ENCODE data around the gene SYS1.

SYS1 gene

DNA sequence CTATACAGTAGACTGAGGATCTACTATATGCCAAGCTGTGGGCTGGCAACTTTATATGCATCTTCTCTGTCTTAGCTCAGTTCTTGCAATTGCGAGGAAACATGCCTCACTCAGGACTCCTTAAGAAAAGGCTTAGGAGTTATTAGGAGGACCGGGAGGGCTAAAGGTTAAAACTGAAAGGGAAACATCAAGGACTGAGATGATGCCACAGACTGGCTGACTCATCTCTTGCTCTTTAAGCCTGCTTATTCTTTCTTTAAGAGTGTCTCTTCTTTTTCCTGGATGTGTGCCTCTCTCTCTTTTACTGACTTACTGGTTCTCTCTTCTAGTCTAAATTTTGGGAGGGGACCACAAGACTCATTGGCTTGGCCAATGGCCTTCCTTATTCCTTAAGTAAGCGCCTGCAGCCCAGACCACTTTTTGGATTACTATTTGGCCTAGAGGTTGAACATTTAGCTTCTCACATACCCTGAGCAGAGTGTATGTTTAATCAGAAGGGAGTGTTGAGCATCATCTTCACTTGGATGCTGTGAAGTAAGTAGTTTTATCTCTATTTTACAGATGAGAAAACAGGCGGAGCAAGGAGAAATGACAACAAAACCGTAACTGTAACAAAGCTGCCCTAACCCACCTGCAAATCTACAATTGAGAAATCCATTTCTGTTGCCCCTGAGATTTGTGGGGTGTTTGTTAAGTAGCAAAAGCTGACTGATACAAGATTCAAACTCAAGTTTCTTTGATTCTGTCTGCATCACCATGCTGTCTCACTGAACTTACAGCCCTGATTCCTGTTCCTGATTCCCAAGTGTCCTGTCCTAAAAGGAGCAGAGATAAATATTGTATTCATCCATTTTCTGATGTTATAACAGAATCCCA is 7.5 kb upstream of the SYS1 start:
- Mint-ChIP-seq H3K9me3 (no peaks in the 10 kb centered on the region), H3K27me3 (no peaks in the 10 kb centered on the region), H3K4me3 (no peak overlapping the region), H3K36me3 (ENCODE audit: low read depth) (no peaks in the 10 kb centered on the region), H3K27ac (no peak overlapping the region), H3K4me1 (ENCODE audit: low read depth) (peaks cover 38% of the 10 kb centered on the region)
- intact Hi-C loops (cut with micrococcal nuclease): no loop called here

DNA sequence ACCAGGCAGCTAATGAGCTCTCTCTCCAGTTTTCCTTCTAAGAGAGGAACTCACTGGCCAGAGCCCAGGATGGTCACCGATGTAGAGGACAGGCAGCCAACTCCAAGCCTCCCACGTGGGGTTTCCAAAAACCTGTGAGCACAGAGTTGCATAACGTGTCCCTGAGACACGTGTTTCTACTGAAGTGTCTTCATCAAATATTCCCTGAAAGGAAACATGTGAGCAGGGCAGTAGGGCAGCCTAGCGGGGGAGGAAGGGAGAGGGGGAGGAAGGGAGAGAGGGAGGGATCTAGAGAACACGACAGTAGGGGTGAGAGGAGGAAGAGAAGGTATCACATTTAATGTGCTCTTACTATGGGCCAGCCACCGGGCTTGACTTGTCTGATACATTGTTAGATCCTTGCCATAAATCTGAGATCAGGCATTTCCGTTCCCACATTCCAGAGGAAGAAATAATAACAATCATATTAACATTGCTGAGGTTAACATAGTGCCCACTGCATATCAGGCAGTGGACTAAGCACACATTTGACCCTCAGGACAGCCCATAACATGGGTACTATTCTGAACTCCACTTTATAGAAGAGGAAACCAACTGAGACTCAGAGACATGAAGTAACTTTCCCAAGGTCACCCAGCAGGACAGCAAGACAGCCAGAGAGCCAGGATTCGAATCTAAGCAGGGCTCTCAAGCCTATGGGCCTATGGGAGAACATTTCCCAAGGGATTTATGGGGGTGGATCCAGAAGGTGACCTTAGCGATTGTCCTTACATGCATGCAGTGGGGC is 4.5 kb upstream of the SYS1 start:
- Mint-ChIP-seq H3K27me3 (no peaks in the 10 kb centered on the region), H3K36me3 (ENCODE audit: low read depth) (peaks cover 11% of the 10 kb centered on the region), H3K4me3 (no peak overlapping the region), H3K9me3 (no peaks in the 10 kb centered on the region), H3K27ac (peak overlapping the region; percentile 74), H3K4me1 (ENCODE audit: low read depth) (peaks cover 62% of the 10 kb centered on the region)
- intact Hi-C loops (cut with micrococcal nuclease): no loop called here

DNA sequence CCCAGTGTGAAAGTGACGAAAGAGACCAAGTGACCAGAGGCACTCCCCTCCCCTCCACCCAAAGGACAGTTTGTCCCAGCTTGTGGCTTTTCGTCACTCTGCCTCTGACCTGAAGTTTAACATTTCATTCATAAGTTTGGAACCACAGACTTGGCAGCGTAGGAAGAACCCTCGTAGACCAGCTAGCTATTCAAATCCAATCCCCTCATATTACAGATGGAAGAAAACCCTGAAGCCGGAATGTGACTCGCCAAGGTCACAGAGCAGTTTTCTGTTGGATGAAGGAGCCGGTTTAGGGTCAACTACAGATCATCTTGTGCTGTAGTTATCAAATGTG is 3.9 kb upstream of the SYS1 start:
- Mint-ChIP-seq H3K4me3 (no peak overlapping the region), H3K27me3 (no peaks in the 10 kb centered on the region), H3K36me3 (ENCODE audit: low read depth) (peaks cover 12% of the 10 kb centered on the region), H3K9me3 (no peaks in the 10 kb centered on the region), H3K4me1 (ENCODE audit: low read depth) (peaks cover 67% of the 10 kb centered on the region), H3K27ac (peak overlapping the region; percentile 74)
- intact Hi-C loops (cut with micrococcal nuclease): no loop called here

DNA sequence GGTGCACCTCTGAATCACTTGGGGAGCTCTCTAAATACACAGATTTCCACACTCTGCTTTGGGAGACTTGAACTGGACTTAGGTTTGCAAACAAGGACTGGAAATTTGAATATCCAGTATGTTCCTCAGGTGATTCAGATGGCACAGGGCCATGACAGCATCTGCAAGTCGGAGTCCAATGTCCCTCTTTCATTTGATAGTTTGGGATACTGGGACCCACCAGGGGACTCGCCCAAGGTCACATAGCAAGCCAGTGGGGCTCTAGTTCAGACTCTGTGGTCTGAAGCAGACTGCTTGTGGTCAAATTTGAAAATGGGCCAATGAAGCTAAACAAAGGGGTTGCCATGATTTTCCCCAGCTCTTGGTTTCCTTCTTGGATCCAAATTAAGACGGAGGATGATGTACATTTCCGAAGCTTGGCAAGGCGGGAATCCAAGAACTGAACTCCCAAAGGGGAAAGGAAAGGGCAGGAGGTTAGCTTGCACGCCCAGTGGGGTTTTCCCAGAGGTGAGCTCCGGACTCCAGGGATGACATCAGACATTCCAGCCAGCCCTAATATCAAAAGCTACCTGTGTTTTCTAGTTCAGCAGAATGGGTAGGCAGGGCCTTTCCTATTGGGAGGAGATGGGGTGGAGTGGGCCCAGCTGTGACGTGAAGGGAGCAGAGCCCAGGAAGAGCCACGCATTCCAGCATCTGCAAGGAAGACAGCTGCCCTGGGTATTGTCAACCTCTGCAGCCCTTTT is 3.4 kb upstream of the SYS1 start:
- no peak overlapping the region for H3K4me3 Mint-ChIP-seq
- H3K27me3 Mint-ChIP-seq: no peaks in the 10 kb centered on the region
- peaks cover 70% of the 10 kb centered on the region for H3K4me1 Mint-ChIP-seq (ENCODE audit: low read depth)
- no peaks in the 10 kb centered on the region for H3K9me3 Mint-ChIP-seq
- H3K27ac Mint-ChIP-seq: peak overlapping the region; percentile 97
- peaks cover 12% of the 10 kb centered on the region for H3K36me3 Mint-ChIP-seq (ENCODE audit: low read depth)
- intact Hi-C loops (cut with micrococcal nuclease): loop anchor here (5.0 kb wide), 1 partner anchor 37 kb away; no protein-coding TSS in a partner anchor

DNA sequence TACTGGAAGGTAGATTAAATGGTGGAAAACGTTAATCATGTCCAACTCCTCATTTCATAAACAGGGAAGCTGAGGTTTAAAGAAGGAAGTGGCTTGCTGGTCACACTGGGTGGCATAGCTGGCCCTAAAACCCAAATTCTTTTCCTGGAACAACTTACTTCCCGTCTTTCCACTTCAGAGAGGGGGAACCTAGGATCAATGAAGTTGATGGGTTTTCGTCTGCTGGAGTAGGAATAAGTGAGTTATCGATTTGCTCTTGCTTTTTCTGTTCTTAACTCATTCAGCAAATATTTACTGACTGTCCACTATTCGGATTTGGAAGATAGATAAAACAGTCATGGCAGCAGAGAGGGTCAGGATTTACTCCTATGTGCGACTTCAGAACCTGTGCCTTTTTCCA is 1.2 kb upstream of the SYS1 start:
- peak overlapping the region; percentile 59 for H3K4me3 Mint-ChIP-seq
- peaks cover 31% of the 10 kb centered on the region for H3K36me3 Mint-ChIP-seq (ENCODE audit: low read depth)
- intact Hi-C loops (cut with micrococcal nuclease): loop anchor here (5.0 kb wide), 1 partner anchor 39 kb away; no protein-coding TSS in a partner anchor
- H3K27ac Mint-ChIP-seq: peak overlapping the region; percentile 97
- H3K4me1 Mint-ChIP-seq (ENCODE audit: low read depth): peaks cover 78% of the 10 kb centered on the region
- H3K9me3 Mint-ChIP-seq: no peaks in the 10 kb centered on the region
- no peaks in the 10 kb centered on the region for H3K27me3 Mint-ChIP-seq

DNA sequence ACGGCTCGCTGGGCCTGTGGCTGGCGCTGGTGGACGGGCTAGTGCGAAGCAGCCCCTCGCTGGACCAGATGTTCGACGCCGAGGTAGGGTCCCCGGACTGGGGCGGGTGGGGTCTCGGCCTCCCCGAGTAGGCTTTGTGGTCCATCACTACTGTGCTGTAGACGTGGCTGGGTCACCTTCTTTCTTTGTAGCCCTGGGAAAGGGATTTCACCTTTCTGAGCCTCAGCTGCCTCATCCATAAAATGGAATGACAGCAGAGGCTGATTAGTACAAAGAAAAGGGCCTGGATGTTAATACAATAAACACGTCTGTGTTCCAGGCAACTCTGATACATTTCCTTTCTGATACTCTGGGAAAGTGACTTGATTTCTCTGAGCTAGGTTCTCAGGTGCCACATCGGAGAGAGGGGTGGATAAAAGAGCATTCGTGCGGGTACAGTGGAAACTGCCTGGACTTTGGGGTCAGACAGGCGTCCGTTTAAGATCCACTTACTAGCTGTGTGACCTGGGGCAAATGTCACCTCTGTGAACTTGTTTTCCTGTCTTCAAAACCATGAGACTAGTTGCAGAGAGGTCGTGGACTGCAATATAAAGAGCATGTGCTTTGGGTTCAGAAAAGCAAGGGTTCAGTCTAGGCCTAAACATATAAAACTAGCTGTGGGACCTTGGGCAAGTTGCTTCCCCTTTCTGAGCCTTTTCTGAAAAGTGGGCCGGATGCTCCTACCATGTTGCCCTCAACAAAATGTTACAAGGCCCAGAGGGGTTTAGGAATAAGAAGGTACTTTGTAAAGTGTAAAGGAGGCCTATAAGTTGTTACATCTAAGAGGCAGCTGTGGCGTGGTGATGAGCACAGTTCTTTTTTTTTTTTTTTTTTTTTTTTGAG is 896 bp downstream of the SYS1 start:
- H3K9me3 Mint-ChIP-seq: no peaks in the 10 kb centered on the region
- H3K4me1 Mint-ChIP-seq (ENCODE audit: low read depth): peaks cover 85% of the 10 kb centered on the region
- peak overlapping the region; percentile 97 for H3K4me3 Mint-ChIP-seq
- peaks cover 51% of the 10 kb centered on the region for H3K36me3 Mint-ChIP-seq (ENCODE audit: low read depth)
- H3K27ac Mint-ChIP-seq: peak overlapping the region; percentile 97
- no peaks in the 10 kb centered on the region for H3K27me3 Mint-ChIP-seq
- intact Hi-C loops (cut with micrococcal nuclease): loop anchor here (5.0 kb wide), 1 partner anchor 42 kb away; no protein-coding TSS in a partner anchor

DNA sequence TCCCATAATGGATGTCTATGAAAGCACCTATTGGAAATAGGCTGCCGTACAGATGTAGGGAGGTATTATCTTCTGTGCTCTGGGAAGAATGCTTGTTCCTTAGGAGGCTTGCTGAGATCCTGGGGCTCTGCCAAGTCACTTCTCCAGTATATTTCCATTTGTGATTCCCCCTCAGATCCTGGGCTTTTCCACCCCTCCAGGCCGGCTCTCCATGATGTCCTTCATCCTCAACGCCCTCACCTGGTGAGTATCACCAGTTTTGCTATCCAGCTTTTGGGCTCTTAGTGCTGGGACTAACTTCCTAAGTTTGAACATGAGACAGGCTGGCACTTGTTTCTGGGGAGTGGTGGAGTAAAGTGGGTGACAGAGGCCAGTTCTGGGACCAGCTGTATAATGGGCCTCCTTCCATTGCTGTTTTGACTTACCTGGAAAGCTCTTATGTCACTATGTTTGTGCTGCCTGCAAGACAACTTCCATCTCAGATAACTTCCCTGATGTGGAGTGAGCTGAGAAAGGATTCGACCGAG is 2.6 kb downstream of the SYS1 start:
- intact Hi-C loops (cut with micrococcal nuclease): no loop called here
- Mint-ChIP-seq H3K9me3 (no peaks in the 10 kb centered on the region), H3K36me3 (ENCODE audit: low read depth) (peaks cover 52% of the 10 kb centered on the region), H3K27me3 (no peaks in the 10 kb centered on the region), H3K4me1 (ENCODE audit: low read depth) (peaks cover 72% of the 10 kb centered on the region), H3K27ac (no peak overlapping the region), H3K4me3 (no peak overlapping the region)

DNA sequence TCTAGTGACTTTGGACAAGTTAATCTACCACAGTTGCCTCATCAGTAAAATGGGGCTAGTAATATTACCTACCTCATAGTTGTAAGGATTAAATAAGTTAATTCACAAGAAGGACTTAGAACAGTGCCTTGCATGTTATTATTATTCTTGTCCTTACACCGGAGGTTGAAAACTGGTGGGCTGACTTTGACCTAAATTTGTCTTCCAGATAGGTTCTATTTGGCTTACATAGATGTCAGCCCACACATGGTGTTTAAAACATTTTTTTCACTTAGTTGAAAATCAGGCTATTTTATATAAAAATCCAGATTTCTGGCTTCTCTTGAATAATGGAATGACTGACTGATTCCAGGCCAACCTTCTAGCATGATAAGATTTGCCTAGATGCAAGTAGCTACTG is 3.2 kb downstream of the SYS1 start:
- Mint-ChIP-seq H3K27ac (no peak overlapping the region), H3K4me1 (ENCODE audit: low read depth) (peaks cover 65% of the 10 kb centered on the region), H3K4me3 (no peak overlapping the region), H3K9me3 (no peaks in the 10 kb centered on the region), H3K36me3 (ENCODE audit: low read depth) (peaks cover 52% of the 10 kb centered on the region), H3K27me3 (no peaks in the 10 kb centered on the region)
- intact Hi-C loops (cut with micrococcal nuclease): no loop called here

DNA sequence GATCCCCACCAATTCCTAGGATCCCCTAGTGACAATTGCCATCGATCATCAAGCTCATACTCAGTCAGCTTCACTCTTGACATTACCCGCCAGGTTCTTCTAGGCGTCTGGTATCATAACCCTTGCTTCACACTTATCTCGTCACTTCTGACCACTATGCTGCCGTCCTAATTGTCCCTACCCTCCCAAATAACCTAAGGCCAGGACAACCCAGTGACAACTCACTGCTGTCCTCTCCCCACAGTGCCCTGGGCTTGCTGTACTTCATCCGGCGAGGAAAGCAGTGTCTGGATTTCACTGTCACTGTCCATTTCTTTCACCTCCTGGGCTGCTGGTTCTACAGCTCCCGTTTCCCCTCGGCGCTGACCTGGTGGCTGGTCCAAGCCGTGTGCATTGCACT is 3.7 kb downstream of the SYS1 start:
- intact Hi-C loops (cut with micrococcal nuclease): no loop called here
- Mint-ChIP-seq H3K27me3 (no peaks in the 10 kb centered on the region), H3K9me3 (no peaks in the 10 kb centered on the region), H3K27ac (no peak overlapping the region), H3K36me3 (ENCODE audit: low read depth) (peaks cover 56% of the 10 kb centered on the region), H3K4me3 (no peak overlapping the region), H3K4me1 (ENCODE audit: low read depth) (peaks cover 61% of the 10 kb centered on the region)

DNA sequence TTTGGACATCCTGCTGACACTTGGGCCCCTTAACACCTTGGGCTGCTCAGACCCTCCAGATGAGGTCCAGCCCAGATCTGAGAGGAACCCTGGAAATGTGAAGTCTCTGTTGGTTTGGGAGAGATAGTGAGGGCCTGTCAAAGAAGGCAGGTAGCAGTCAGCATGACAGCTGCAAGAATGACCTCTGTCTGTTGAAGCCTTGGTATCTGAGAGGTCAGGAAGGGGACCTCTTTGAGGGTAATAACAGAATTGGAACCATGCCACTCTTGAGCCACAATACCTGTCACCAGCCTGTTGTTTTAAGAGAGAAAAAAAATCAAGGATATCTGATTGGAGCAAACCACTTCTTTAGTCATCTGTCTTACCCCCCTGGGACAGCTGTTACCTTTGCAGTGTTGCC is 4.2 kb downstream of the SYS1 start:
- Mint-ChIP-seq H3K36me3 (ENCODE audit: low read depth) (peaks cover 61% of the 10 kb centered on the region), H3K27ac (peak overlapping the region; percentile 18), H3K27me3 (peaks cover 3% of the 10 kb centered on the region), H3K4me3 (no peak overlapping the region), H3K4me1 (ENCODE audit: low read depth) (peaks cover 60% of the 10 kb centered on the region), H3K9me3 (no peaks in the 10 kb centered on the region)
- intact Hi-C loops (cut with micrococcal nuclease): no loop called here

DNA sequence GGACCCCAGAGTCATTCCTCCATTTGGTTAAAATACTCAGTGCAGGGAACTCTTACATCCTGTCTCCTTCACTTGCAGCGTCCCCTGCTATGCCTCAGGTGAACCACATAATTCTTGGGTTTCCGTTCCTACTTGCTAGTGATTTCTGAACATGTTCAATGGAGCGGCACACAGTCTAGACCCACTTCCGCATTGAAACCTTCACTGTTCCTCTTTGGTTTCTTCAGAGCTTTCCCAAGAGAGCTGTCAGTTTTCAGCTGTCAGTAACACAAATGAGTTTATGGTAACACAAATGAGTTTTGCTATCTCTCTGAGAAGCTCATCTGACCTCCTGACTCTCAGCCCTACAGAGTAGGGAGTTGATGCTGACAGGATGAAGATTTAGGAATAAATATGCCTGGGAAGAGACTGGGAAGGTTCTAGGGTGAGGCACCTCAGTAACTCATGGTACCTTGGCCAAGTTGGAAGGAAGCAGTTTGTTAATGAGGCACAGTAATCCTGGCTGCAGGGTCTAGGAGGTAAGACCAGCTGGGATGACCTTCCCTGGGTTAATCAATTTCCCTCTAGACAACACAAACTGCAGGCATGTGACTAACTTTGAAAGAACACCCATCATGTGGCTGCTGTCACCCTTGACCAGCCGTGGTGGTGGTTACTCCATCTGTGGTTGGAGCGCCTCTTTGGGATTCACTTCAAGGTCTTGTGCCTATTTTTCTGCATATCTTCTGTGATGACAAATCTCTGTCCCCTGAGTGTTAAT is 5.4 kb downstream of the SYS1 start:
- H3K27me3 Mint-ChIP-seq: peaks cover 8% of the 10 kb centered on the region
- intact Hi-C loops (cut with micrococcal nuclease): no loop called here
- peaks cover 67% of the 10 kb centered on the region for H3K4me1 Mint-ChIP-seq (ENCODE audit: low read depth)
- H3K4me3 Mint-ChIP-seq: peak overlapping the region; percentile 37
- H3K27ac Mint-ChIP-seq: peak overlapping the region; percentile 77
- peaks cover 53% of the 10 kb centered on the region for H3K36me3 Mint-ChIP-seq (ENCODE audit: low read depth)
- no peaks in the 10 kb centered on the region for H3K9me3 Mint-ChIP-seq

DNA sequence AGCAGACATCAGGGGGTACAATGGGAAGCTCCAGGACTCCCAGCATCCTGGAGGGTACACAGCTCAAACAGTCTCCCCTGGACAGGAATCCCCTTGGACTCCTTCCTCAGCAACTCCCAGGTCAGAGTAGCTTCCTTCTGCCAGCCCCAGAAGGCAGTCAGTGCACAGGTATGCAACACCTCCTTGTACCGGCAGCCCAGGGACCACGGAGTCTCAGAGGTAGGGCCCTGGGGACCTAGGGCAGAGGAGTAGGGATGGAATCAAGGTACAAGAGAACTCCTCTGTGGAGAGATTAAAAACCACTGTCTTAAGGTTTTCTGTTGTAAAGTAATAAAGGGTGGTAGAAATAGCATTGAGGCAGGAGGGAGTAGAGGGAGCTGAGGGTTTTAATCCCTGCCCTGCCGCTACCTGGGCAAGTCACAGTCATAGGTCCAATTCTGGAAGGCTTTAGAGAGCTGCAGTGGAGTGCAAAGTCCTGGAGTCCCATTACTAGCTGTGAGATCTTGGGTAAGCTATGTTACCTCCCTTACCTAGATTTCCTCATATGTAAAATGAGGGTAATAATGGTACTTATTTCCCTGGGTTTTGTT is 7.7 kb downstream of the SYS1 start:
- Mint-ChIP-seq H3K27me3 (peaks cover 8% of the 10 kb centered on the region), H3K4me1 (ENCODE audit: low read depth) (peaks cover 56% of the 10 kb centered on the region), H3K36me3 (ENCODE audit: low read depth) (peaks cover 54% of the 10 kb centered on the region), H3K4me3 (no peak overlapping the region), H3K27ac (no peak overlapping the region), H3K9me3 (no peaks in the 10 kb centered on the region)
- intact Hi-C loops (cut with micrococcal nuclease): loop anchor here (5.0 kb wide), 1 partner anchor 37 kb away; the partner anchor contains the start of gene DBNDD2
